HFF-Myc (cell line): ENCODE data around the gene KRTDAP.
A peak's percentile ranks its signal among the peaks of the same experiment; 100 is the strongest.

ENCODE experiments used
- DNase-seq: peaks from one replicate; pipeline ENCODE4 v3.0.0-alpha.2; 2011; ENCODE audit warnings: low read depth; ENCODE audit errors: extremely low read depth
- H3K4me3 ChIP-seq: replicated peaks from 2 replicates; pipeline ENCODE4 v1.5.1; 2011; ENCODE audit warnings: low read depth, mild to moderate bottlenecking, control low read depth, low read length
- TF ChIP-seq, protein P1 (sequence below): IDR thresholded peaks from 2 replicates; pipeline ENCODE4 v1.5.1; 2012; ENCODE audit warnings: mild to moderate bottlenecking, low read depth, low read length, control low read depth; ENCODE audit errors: missing control alignments

The KRTDAP gene

DNA sequence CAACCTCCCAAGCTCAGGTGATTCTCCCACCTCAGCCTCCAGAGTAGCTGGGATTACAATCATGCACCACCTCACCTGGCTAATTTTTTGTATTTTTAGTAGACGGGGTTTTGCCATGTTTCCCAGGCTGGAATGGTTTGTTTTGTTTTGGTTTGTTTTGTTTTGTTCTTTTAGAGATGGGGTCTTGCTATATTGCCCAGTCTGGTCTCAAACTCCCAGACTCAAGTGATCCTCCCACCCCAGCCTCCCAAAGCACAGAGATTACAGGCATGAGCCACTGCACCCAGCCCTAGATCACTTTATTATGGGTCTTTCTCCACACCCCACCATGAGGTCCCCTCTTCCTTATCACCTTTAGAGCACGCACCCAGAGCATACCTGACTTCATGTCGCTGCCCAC, 8.0 kb upstream of the KRTDAP start:
- no peak overlapping the region for H3K4me3 ChIP-seq
- DNase-seq = no peak
- TF ChIP-seq, protein P1, sequence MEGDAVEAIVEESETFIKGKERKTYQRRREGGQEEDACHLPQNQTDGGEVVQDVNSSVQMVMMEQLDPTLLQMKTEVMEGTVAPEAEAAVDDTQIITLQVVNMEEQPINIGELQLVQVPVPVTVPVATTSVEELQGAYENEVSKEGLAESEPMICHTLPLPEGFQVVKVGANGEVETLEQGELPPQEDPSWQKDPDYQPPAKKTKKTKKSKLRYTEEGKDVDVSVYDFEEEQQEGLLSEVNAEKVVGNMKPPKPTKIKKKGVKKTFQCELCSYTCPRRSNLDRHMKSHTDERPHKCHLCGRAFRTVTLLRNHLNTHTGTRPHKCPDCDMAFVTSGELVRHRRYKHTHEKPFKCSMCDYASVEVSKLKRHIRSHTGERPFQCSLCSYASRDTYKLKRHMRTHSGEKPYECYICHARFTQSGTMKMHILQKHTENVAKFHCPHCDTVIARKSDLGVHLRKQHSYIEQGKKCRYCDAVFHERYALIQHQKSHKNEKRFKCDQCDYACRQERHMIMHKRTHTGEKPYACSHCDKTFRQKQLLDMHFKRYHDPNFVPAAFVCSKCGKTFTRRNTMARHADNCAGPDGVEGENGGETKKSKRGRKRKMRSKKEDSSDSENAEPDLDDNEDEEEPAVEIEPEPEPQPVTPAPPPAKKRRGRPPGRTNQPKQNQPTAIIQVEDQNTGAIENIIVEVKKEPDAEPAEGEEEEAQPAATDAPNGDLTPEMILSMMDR = no peak

- no peak overlapping the region for H3K4me3 ChIP-seq
- TF ChIP-seq, protein P1 = no peak
- no peak for DNase-seq
Observed at GRCh38 chr19:35497406-35497805, 7.1 kb upstream of the KRTDAP start.

DNA sequence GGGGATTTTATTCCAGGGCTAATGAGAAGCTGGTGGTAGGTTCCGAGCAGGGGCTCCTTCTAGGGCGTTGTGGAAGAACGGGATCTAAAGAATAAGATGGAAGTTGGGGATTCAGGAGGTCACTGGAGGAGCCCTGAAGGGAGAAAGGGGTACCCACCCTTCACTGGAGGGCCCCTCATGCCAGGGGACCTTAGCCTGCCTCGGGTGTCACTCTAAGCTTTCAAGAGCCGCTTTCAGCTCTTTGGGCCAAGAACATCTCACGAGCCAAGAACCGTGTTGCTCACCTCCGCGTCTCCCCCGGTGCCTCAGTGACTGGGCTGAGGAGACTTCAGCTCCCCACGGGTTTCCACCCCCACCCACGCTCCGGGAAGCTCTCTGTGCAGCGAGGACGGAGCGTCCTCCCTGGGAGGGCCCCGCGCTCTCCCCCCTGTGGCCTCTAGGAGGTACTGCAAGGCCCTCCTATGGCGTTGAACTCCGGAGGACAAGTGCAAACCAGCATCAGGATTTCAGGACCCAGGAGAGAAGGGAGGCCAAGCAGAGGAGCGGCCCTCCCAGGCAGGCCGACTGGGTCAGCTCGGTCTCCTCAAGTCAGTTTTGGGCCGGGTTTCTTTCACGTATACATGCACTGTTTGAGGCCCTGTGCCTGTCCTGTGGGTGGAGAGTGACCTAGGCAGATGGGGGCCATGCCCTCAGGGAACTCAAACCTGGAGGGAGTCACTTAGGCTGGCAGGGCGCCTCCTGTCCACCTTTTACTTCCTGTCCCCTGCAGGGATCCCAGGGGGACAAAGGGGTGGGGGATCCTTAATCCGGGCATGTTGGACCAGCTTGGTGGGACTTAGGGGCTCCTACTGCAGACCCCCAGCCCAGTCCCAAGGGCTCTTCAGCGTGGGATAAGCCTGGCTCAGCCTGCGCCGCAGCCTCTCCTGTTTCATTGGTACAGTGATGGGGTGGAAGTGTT, 5.1 kb upstream of the KRTDAP start:
- no peak overlapping the region for H3K4me3 ChIP-seq
- DNase-seq = peak; percentile 15
- TF ChIP-seq, protein P1 = peak; percentile 96

DNA sequence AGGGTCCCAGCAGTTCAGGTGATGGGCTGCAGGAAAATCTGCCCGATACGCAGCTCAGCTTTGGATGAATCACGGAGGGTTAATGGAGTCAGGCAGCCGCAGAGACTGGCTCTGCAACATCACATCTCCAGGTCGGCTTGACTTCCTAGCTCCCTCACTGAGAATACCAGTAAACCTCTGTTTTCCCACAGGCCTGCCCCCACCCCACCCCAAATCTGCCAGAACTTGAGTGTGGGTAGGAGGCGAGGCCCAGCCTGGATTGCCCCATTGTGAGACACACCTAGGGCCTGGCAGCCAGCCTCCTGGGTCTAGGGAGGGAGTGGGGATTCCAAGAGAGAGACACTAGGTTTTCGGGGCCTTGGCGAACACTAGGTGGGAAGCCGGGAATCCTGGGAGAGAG, 3.7 kb upstream of the KRTDAP start:
- TF ChIP-seq, protein P1 = no peak
- no peak overlapping the region for H3K4me3 ChIP-seq
- no peak for DNase-seq

- TF ChIP-seq, protein P1 = no peak
- no peak for DNase-seq
- no peak overlapping the region for H3K4me3 ChIP-seq
Observed at GRCh38 chr19:35491836-35492360, 1.6 kb upstream of the KRTDAP start.

DNA sequence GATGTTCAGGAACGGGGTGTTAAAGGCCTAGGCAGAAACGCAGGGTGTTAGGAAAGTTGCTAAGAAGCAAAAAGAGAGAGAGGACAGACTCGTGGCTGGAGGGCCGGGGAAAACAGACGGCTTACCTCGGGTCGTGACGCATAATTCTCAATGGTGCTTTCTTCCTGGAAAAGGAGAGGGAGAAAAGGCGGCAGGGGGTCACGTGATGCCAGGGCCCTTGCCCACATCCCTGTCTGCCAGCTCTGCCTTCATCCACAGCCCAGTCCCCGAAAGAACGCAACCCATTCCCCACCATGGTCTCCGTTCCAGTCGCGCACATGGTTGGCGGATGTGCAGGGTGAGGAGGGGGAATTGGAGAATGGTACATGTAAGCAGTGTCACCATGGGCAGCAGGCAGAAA, 1.6 kb downstream of the KRTDAP start:
- DNase-seq = no peak
- TF ChIP-seq, protein P1 = no peak
- H3K4me3 ChIP-seq = no peak overlapping the region
